ENCODE results near the gene GREB1. TPM values are rescaled to one million over a fixed set of nuclear protein-coding genes. Genes with fewer than 3 reads are reported as not detected.

The GREB1 gene
- total RNA-seq, 1 donor from 2014 or later, result under 0.01 TPM

- FAIRE-seq (no peak), DNase-seq (ENCODE audit: low read depth) (no peak)
Observed at GRCh38 chr2:11589316-11589940, 55.6 kb downstream of the GREB1 start.

GRCh38 chr2:11590193-11590592 is 56.3 kb downstream of the GREB1 start:
- no peaks in the 10 kb centered on the region for H3K27me3 ChIP-seq (ENCODE audit: control insufficient read depth, insufficient read depth, low read length)
- no peak overlapping the region for H3K4me3 ChIP-seq (ENCODE audit: low read depth, low read length)
- FAIRE-seq, result no peak
- no peak for TF ChIP-seq CTCF (IDR thresholded peaks at IDR 0.05; ENCODE audit: insufficient read depth, low read length, severe bottlenecking)
- H3K36me3 ChIP-seq (ENCODE audit: control insufficient read depth, insufficient read depth, low read length), result no peaks in the 10 kb centered on the region
- no peak for DNase-seq (ENCODE audit: low read depth)

More at GRCh38 chr2:11589316-11589940, 55.6 kb downstream of the GREB1 start:
- Histone ChIP-seq H3K4me3 (ENCODE audit: low read depth, low read length) (no peak overlapping the region), H3K27me3 (ENCODE audit: control insufficient read depth, insufficient read depth, low read length) (no peaks in the 10 kb centered on the region), H3K36me3 (ENCODE audit: control insufficient read depth, insufficient read depth, low read length) (no peaks in the 10 kb centered on the region)
- peak; percentile 13 for TF ChIP-seq CTCF (IDR thresholded peaks at IDR 0.05; ENCODE audit: insufficient read depth, low read length, severe bottlenecking)

GRCh38 chr2:11591091-11591490 is 57.2 kb downstream of the GREB1 start:
- no peaks in the 10 kb centered on the region for H3K27me3 ChIP-seq (ENCODE audit: control insufficient read depth, insufficient read depth, low read length)
- no peak for TF ChIP-seq CTCF (IDR thresholded peaks at IDR 0.05; ENCODE audit: insufficient read depth, low read length, severe bottlenecking)
- no peak for FAIRE-seq
- no peak overlapping the region for H3K4me3 ChIP-seq (ENCODE audit: low read depth, low read length)
- no peak for DNase-seq (ENCODE audit: low read depth)
- H3K36me3 ChIP-seq (ENCODE audit: control insufficient read depth, insufficient read depth, low read length), result no peaks in the 10 kb centered on the region

DNA sequence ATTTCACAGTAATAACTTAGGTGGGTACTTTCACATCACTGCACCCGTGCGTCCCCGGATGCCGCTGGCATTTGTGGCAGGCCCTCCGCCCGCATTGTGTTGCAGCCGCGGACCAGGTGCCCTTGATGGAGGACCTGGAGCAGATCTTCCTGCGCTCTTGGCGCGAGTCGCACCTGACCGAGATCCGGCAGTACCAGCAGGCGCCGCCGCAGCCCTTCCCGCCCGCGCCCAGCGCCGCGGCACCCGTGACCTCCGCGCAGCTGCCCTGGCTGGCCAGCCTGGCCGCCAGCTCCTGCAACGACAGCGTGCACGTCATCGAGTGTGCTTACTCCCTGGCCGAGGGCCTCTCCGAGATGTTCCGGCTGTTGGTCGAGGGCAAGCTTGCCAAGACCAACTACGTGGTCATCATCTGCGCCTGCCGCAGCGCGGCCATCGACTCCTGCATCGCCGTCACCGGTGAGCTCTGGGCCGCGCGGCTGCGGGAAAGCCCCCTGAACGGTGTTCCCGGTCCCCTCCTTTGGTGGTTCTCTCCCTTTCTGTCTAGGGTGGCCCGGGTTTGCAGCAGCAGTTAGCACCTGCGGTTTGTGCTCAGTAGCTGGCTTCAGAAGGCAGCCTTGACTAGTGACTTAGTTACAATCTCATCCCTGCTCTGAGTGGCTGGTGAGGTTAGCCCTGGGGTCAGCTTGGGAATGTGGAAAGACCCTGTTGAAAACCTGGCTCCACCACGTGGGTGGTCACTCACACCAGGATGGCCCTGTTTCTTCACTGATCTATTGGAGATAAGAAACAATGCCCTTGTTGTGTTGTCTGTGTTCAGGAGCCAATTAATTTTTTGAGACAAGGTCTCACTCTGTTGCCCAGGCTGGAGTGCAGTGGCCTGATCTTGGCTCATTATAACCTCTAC is 59.1 kb downstream of the GREB1 start:
- FAIRE-seq (no peak), DNase-seq (ENCODE audit: low read depth) (no peak)
- H3K4me3 ChIP-seq (ENCODE audit: low read depth, low read length), result no peak overlapping the region
- H3K36me3 ChIP-seq (ENCODE audit: control insufficient read depth, insufficient read depth, low read length), result no peaks in the 10 kb centered on the region
- TF ChIP-seq CTCF (IDR thresholded peaks at IDR 0.05; ENCODE audit: insufficient read depth, low read length, severe bottlenecking), result no peak
- H3K27me3 ChIP-seq (ENCODE audit: control insufficient read depth, insufficient read depth, low read length), result no peaks in the 10 kb centered on the region

GRCh38 chr2:11596801-11597200 is 63.0 kb downstream of the GREB1 start:
- no peak overlapping the region for H3K4me3 ChIP-seq (ENCODE audit: low read depth, low read length)
- H3K27me3 ChIP-seq (ENCODE audit: control insufficient read depth, insufficient read depth, low read length), result no peaks in the 10 kb centered on the region
- H3K36me3 ChIP-seq (ENCODE audit: control insufficient read depth, insufficient read depth, low read length), result no peaks in the 10 kb centered on the region
- DNase-seq (ENCODE audit: low read depth) (no peak), FAIRE-seq (peak; percentile 23)
- no peak for TF ChIP-seq CTCF (IDR thresholded peaks at IDR 0.05; ENCODE audit: insufficient read depth, low read length, severe bottlenecking)

Measured in bronchial epithelial cell (primary cell).